Neural cell (in vitro differentiated cells): ENCODE measurements around the gene CPA3. TPM values are rescaled to one million over a fixed set of nuclear protein-coding genes. Genes with fewer than 3 reads are reported as not detected.

Experiments used
- H2AFZ ChIP-seq: fragments of 200-600, 300-800 bp; sonication (generic), shearing (Covaris generic); 2 replicates; pipeline ENCODE4 v1.6.0; 2014; ENCODE audit warnings: low read depth, mild to moderate bottlenecking, antibody characterized with exemption, low read length, moderate library complexity
- H3F3A ChIP-seq: fragments of 200-600 bp; shearing (Covaris generic); 2 replicates; pipeline ENCODE4 v1.6.1; 2016; ENCODE audit warnings: mild to moderate bottlenecking, moderate library complexity, mixed read lengths, antibody characterized with exemption, low read length; ENCODE audit not compliant: insufficient read depth, poor library complexity, severe bottlenecking
- H3K27ac ChIP-seq: fragments of 200-600, 300-800 bp; sonication (generic), shearing (Covaris generic); 2 replicates; pipeline ENCODE4 v1.5.1; 2014; ENCODE audit warnings: mild to moderate bottlenecking, low read length, moderate library complexity
- H3K27me3 ChIP-seq: fragments of 300-800, 200-600 bp; sonication (generic), shearing (Covaris generic); 2 replicates; pipeline ENCODE4 v1.6.0; 2014; ENCODE audit warnings: mild to moderate bottlenecking, low read depth, low read length, moderate library complexity; ENCODE audit not compliant: insufficient read depth
- H3K36me3 ChIP-seq: fragments of 300-800, 200-600 bp; sonication (generic), shearing (Covaris generic); 2 replicates; pipeline ENCODE4 v1.5.1; 2014; ENCODE audit warnings: mild to moderate bottlenecking, antibody characterized with exemption, low read length, moderate library complexity; ENCODE audit not compliant: insufficient read depth
- H3K4me2 ChIP-seq: fragments of 300-800, 200-600 bp; sonication (generic), shearing (Covaris generic); 2 replicates; pipeline ENCODE4 v1.6.0; 2014; ENCODE audit warnings: mild to moderate bottlenecking, low read length
- H3K4me3 ChIP-seq: fragments of 300-800, 200-600 bp; sonication (generic), shearing (Covaris generic); 2 replicates; pipeline ENCODE4 v1.5.1; 2014; ENCODE audit warnings: mild to moderate bottlenecking, low read length, moderate library complexity
- H3K79me2 ChIP-seq: fragments of 200-600 bp; shearing (Covaris generic); replicated peaks from 2 replicates; pipeline ENCODE4 v1.6.0; 2014; ENCODE audit warnings: mild to moderate bottlenecking, low read length, moderate library complexity; ENCODE audit not compliant: insufficient read depth
- H3K9ac ChIP-seq: fragments of 300-800, 200-600 bp; sonication (generic), shearing (Covaris generic); 2 replicates; pipeline ENCODE4 v1.6.1; 2016; ENCODE audit warnings: mild to moderate bottlenecking, low read length, mixed read lengths
- H3K9me2 ChIP-seq: fragments of 200-600 bp; shearing (Covaris generic); 2 replicates; pipeline ENCODE4 v1.6.1; 2016; ENCODE audit warnings: mild to moderate bottlenecking, low read length, mixed read lengths; ENCODE audit not compliant: insufficient read depth
- H3K9me3 ChIP-seq: fragments of 200-600, 300-800 bp; sonication (generic), shearing (Covaris generic); 2 replicates; pipeline ENCODE4 v1.6.1; 2016; ENCODE audit warnings: mild to moderate bottlenecking, mixed run types, low read length, moderate library complexity, mixed read lengths
- H4K20me1 ChIP-seq: fragments of 200-600 bp; shearing (Covaris generic); 2 replicates; pipeline ENCODE4 v1.6.1; 2016; ENCODE audit warnings: mild to moderate bottlenecking, mixed run types; ENCODE audit not compliant: insufficient read depth
- EP300 ChIP-seq: fragments of 450-650 bp; conservative IDR thresholded peaks from 2 replicates; pipeline ENCODE4 v1.6.1; 2014; ENCODE audit warnings: antibody characterized with exemption, mild to moderate bottlenecking, moderate library complexity; ENCODE audit not compliant: poor library complexity, severe bottlenecking
- EZH2 ChIP-seq: fragments of 200-600, 300-800 bp; shearing (Covaris generic), sonication (generic); IDR thresholded peaks from 2 replicates; pipeline ENCODE4 v1.6.1; 2014; ENCODE audit warnings: antibody characterized with exemption, low read length, borderline replicate concordance, mild to moderate bottlenecking; ENCODE audit not compliant: insufficient read depth, poor library complexity, severe bottlenecking
- MXI1 ChIP-seq: fragments of 450-650 bp; conservative IDR thresholded peaks from 2 replicates; pipeline ENCODE4 v1.6.1; 2014; ENCODE audit warnings: antibody characterized with exemption, mild to moderate bottlenecking; ENCODE audit not compliant: poor library complexity, severe bottlenecking
- POLR2AphosphoS5 ChIP-seq: IDR thresholded peaks from 2 replicates; pipeline ENCODE4 v1.6.1; 2012
- RAD21 ChIP-seq: fragments of 450-650 bp; conservative IDR thresholded peaks from 2 replicates; pipeline ENCODE4 v1.6.1; 2014; ENCODE audit warnings: antibody characterized with exemption, mild to moderate bottlenecking, moderate library complexity
- SMC3 ChIP-seq: fragments of 450-650 bp; conservative IDR thresholded peaks from 2 replicates; pipeline ENCODE4 v1.6.1; 2014; ENCODE audit warnings: antibody characterized with exemption, mild to moderate bottlenecking, moderate library complexity; ENCODE audit not compliant: poor library complexity
- TAF1 ChIP-seq: IDR thresholded peaks from 2 replicates; pipeline ENCODE4 v1.6.1; 2012; ENCODE audit warnings: low read depth
- polyA plus RNA-seq: library from polyadenylated mRNA; depleted of rRNA; stranded (reverse); fragments of >200 nt; gene quantifications from 2 replicates; pipeline ENCODE4 v1.2.3, GENCODE V29; 2014
- TF ChIP-seq, protein P1 (sequence below): fragments of 450-650 bp; IDR thresholded peaks from 2 replicates; pipeline ENCODE4 v1.5.1; 2014; ENCODE audit warnings: antibody characterized with exemption, mild to moderate bottlenecking, moderate library complexity; ENCODE audit not compliant: poor library complexity, severe bottlenecking
- TF ChIP-seq, protein P2 (sequence below): IDR thresholded peaks from 2 replicates; pipeline ENCODE4 v1.6.1; 2012; ENCODE audit warnings: borderline replicate concordance

Gene CPA3
- polyA plus RNA-seq, 1 donor from 2014 or later = not detected

- no peak overlapping the region for H2AFZ ChIP-seq
- H3K9me3 ChIP-seq = no peaks in the 10 kb centered on the region
- H3K4me3 ChIP-seq = no peak overlapping the region
- no peak overlapping the region for H3K9ac ChIP-seq
- H3K9me2 ChIP-seq = no peaks in the 10 kb centered on the region
- H4K20me1 ChIP-seq = no peaks in the 10 kb centered on the region
- H3F3A ChIP-seq = no peaks in the 10 kb centered on the region
- no peak overlapping the region for H3K27ac ChIP-seq
- no peaks in the 10 kb centered on the region for H3K79me2 ChIP-seq
- H3K4me2 ChIP-seq = no peak overlapping the region
- no peak for TF ChIP-seq SMC3
- no peak for TF ChIP-seq TAF1
- TF ChIP-seq, protein P1, sequence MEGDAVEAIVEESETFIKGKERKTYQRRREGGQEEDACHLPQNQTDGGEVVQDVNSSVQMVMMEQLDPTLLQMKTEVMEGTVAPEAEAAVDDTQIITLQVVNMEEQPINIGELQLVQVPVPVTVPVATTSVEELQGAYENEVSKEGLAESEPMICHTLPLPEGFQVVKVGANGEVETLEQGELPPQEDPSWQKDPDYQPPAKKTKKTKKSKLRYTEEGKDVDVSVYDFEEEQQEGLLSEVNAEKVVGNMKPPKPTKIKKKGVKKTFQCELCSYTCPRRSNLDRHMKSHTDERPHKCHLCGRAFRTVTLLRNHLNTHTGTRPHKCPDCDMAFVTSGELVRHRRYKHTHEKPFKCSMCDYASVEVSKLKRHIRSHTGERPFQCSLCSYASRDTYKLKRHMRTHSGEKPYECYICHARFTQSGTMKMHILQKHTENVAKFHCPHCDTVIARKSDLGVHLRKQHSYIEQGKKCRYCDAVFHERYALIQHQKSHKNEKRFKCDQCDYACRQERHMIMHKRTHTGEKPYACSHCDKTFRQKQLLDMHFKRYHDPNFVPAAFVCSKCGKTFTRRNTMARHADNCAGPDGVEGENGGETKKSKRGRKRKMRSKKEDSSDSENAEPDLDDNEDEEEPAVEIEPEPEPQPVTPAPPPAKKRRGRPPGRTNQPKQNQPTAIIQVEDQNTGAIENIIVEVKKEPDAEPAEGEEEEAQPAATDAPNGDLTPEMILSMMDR = no peak
- no peak for TF ChIP-seq MXI1
- TF ChIP-seq EZH2 = no peak
- no peak for TF ChIP-seq POLR2AphosphoS5
- no peak for TF ChIP-seq EP300
- TF ChIP-seq, protein P2, sequence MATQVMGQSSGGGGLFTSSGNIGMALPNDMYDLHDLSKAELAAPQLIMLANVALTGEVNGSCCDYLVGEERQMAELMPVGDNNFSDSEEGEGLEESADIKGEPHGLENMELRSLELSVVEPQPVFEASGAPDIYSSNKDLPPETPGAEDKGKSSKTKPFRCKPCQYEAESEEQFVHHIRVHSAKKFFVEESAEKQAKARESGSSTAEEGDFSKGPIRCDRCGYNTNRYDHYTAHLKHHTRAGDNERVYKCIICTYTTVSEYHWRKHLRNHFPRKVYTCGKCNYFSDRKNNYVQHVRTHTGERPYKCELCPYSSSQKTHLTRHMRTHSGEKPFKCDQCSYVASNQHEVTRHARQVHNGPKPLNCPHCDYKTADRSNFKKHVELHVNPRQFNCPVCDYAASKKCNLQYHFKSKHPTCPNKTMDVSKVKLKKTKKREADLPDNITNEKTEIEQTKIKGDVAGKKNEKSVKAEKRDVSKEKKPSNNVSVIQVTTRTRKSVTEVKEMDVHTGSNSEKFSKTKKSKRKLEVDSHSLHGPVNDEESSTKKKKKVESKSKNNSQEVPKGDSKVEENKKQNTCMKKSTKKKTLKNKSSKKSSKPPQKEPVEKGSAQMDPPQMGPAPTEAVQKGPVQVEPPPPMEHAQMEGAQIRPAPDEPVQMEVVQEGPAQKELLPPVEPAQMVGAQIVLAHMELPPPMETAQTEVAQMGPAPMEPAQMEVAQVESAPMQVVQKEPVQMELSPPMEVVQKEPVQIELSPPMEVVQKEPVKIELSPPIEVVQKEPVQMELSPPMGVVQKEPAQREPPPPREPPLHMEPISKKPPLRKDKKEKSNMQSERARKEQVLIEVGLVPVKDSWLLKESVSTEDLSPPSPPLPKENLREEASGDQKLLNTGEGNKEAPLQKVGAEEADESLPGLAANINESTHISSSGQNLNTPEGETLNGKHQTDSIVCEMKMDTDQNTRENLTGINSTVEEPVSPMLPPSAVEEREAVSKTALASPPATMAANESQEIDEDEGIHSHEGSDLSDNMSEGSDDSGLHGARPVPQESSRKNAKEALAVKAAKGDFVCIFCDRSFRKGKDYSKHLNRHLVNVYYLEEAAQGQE = no peak
- TF ChIP-seq RAD21 = no peak
- no peaks in the 10 kb centered on the region for H3K36me3 ChIP-seq
- H3K27me3 ChIP-seq = no peaks in the 10 kb centered on the region
Measured at GRCh38 chr3:148816427-148816826, 48.7 kb upstream of the CPA3 start.

DNA sequence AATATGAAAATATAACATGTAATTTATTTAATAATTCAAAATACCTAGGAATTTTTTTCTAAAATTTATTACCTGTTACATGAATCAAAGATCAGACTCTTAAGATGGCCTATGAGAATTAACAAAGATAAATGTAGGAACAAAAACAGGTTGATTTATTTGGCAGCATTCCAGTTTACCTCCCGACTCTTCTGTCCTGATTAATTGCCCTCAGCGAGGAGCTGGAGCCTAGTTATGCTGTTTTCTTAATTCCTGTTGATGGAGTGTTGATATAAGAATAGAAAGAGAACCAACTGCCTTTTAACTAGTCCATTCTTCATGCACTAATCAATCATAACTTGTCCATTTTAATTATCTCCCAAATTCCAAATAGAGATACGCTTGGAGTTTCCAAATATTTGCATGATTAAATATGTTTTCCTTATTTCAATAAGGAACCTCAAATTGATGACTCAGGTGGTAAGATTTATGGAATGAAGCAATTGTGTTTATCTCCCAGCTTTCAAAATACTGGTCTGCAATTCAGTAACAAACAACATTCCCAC, 48.0 kb upstream of the CPA3 start:
- H3K4me2 ChIP-seq = no peak overlapping the region
- TF ChIP-seq RAD21 = no peak
- no peak for TF ChIP-seq MXI1
- TF ChIP-seq TAF1 = no peak
- TF ChIP-seq SMC3 = no peak
- TF ChIP-seq, protein P2 = no peak
- TF ChIP-seq, protein P1 = no peak
- no peak for TF ChIP-seq POLR2AphosphoS5
- TF ChIP-seq EP300 = no peak
- no peak for TF ChIP-seq EZH2
- H3K9me2 ChIP-seq = no peaks in the 10 kb centered on the region
- no peaks in the 10 kb centered on the region for H3K9me3 ChIP-seq
- no peak overlapping the region for H3K4me3 ChIP-seq
- H3K79me2 ChIP-seq = no peaks in the 10 kb centered on the region
- H3K36me3 ChIP-seq = no peaks in the 10 kb centered on the region
- no peaks in the 10 kb centered on the region for H3K27me3 ChIP-seq
- H3F3A ChIP-seq = no peaks in the 10 kb centered on the region
- no peak overlapping the region for H2AFZ ChIP-seq
- H3K9ac ChIP-seq = no peak overlapping the region
- no peak overlapping the region for H3K27ac ChIP-seq
- no peaks in the 10 kb centered on the region for H4K20me1 ChIP-seq
